ENCODE results near the gene VPS11.

The VPS11 gene

DNA sequence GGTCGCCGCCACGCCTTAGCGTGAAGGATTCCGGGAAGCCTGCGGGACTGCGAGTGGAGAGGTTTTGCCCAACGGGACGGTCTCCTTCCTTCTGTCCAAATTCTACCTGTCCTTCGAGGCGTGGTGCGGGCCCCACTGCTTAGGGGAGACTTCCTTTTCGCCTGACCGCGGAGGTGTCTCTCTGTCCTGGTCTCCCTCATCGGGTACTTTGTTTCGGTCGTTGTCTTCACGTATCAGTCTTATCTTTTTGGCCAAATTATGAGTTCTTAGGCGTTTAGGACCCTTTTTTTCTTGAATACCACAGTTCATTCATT lies 54.1 kb downstream of the VPS11 start:
- no peaks in the 10 kb centered on the region for H3K27me3 ChIP-seq (ENCODE audit: control insufficient read depth, low read length)
- no peaks in the 10 kb centered on the region for H4K20me1 ChIP-seq (ENCODE audit: control insufficient read depth, insufficient read depth, low read depth, low read length)
- peaks cover 33% of the 10 kb centered on the region for H3K79me2 ChIP-seq (ENCODE audit: control insufficient read depth, low read length)
- peaks cover 26% of the 10 kb centered on the region for H3K36me3 ChIP-seq (ENCODE audit: control insufficient read depth, low read length)
- H3K27ac ChIP-seq (ENCODE audit: low read depth, low read length): 0 out of 2 replicates have a peak overlapping the region, but pooled peaks have one; percentile 9
- TF ChIP-seq EZH2phosphoT487 (IDR thresholded peaks at IDR 0.05; ENCODE audit: borderline replicate concordance, low read length): no peak
- TF ChIP-seq, protein P1, sequence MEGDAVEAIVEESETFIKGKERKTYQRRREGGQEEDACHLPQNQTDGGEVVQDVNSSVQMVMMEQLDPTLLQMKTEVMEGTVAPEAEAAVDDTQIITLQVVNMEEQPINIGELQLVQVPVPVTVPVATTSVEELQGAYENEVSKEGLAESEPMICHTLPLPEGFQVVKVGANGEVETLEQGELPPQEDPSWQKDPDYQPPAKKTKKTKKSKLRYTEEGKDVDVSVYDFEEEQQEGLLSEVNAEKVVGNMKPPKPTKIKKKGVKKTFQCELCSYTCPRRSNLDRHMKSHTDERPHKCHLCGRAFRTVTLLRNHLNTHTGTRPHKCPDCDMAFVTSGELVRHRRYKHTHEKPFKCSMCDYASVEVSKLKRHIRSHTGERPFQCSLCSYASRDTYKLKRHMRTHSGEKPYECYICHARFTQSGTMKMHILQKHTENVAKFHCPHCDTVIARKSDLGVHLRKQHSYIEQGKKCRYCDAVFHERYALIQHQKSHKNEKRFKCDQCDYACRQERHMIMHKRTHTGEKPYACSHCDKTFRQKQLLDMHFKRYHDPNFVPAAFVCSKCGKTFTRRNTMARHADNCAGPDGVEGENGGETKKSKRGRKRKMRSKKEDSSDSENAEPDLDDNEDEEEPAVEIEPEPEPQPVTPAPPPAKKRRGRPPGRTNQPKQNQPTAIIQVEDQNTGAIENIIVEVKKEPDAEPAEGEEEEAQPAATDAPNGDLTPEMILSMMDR (IDR thresholded peaks at IDR 0.05; ENCODE audit: low read depth, low read length, poor library complexity, severe bottlenecking): no peak
- H3K9me2 ChIP-seq (replicated peaks; ENCODE audit: control insufficient read depth, low read length): no peaks in the 10 kb centered on the region
- H3K4me1 ChIP-seq (ENCODE audit: control insufficient read depth, low read length): peaks cover 23% of the 10 kb centered on the region
- H3K4me2 ChIP-seq (ENCODE audit: low read length): peak overlapping the region; percentile 77
- H3K9me3 ChIP-seq (ENCODE audit: control insufficient read depth, insufficient read depth, low read length): no peaks in the 10 kb centered on the region
- H3K4me3 ChIP-seq (ENCODE audit: low read length): peak overlapping the region; percentile 97
- peaks cover 14% of the 10 kb centered on the region for H3F3A ChIP-seq (ENCODE audit: control insufficient read depth, insufficient read depth)

DNA sequence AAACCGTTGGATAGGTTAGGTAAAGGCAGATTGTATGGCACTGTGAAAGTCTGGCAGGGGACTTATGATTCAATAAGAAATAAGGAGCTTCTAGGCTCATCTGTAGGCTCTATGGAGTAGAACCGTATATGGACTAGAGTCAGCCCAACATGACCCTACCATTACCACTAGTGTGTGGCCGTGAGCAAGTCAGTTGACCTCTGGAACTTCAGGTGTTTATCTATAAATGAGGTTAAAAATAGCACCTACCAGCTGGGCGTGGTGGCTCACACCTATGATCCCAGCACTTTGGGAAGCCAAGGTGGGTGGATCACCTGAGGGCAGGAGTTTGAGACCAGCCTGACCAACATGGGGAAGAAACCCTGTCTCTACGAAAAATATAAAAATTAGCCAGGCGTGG lies 58.2 kb downstream of the VPS11 start:
- H3K9me2 ChIP-seq (replicated peaks; ENCODE audit: control insufficient read depth, low read length): no peaks in the 10 kb centered on the region
- H3K36me3 ChIP-seq (ENCODE audit: control insufficient read depth, low read length): peaks cover 34% of the 10 kb centered on the region
- TF ChIP-seq, protein P1 (IDR thresholded peaks at IDR 0.05; ENCODE audit: low read depth, low read length, poor library complexity, severe bottlenecking): no peak
- no peak for TF ChIP-seq EZH2phosphoT487 (IDR thresholded peaks at IDR 0.05; ENCODE audit: borderline replicate concordance, low read length)
- H3K79me2 ChIP-seq (ENCODE audit: control insufficient read depth, low read length): peaks cover 33% of the 10 kb centered on the region
- no peak overlapping the region for H3K4me2 ChIP-seq (ENCODE audit: low read length)
- H3K27me3 ChIP-seq (ENCODE audit: control insufficient read depth, low read length): no peaks in the 10 kb centered on the region
- H4K20me1 ChIP-seq (ENCODE audit: control insufficient read depth, insufficient read depth, low read depth, low read length): 0 out of 2 replicates have a peak, but pooled peaks cover 4% of the 10 kb centered on the region
- H3K4me1 ChIP-seq (ENCODE audit: control insufficient read depth, low read length): peaks cover 19% of the 10 kb centered on the region
- 0 out of 2 replicates have a peak, but pooled peaks cover 4% of the 10 kb centered on the region for H3F3A ChIP-seq (ENCODE audit: control insufficient read depth, insufficient read depth)
- H3K9me3 ChIP-seq (ENCODE audit: control insufficient read depth, insufficient read depth, low read length): no peaks in the 10 kb centered on the region
- no peak overlapping the region for H3K4me3 ChIP-seq (ENCODE audit: low read length)
- no peak overlapping the region for H3K27ac ChIP-seq (ENCODE audit: low read depth, low read length)

DNA sequence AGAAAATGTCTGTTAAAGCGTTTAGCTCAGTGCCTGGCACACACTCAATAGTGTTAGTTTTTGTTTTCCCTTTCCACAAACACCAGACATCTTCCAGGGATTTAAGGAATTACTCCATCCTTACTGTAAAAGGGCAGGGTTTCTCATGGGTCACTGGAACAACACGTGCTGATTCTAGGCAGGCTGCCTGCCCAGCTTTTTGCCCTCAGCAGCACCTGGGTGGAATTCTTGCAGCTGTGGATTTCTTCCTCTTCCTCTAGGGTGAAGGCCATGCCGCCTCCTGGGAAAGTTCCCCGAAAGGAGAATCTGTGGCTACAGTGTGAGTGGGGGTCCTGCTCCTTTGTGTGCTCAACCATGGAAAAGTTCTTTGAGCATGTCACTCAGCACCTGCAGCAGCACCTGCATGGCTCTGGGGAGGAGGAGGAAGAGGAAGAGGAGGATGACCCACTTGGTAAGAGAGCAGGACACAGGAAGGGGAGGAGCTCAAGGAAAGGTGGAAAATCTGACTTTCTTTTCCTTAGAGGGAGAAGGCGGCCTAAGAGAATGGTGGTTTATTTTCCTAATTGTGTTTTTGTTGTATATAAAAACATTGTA lies 59.2 kb downstream of the VPS11 start:
- H3F3A ChIP-seq (ENCODE audit: control insufficient read depth, insufficient read depth): 0 out of 2 replicates have a peak, but pooled peaks cover 4% of the 10 kb centered on the region
- H3K36me3 ChIP-seq (ENCODE audit: control insufficient read depth, low read length): peaks cover 42% of the 10 kb centered on the region
- no peaks in the 10 kb centered on the region for H3K9me2 ChIP-seq (replicated peaks; ENCODE audit: control insufficient read depth, low read length)
- no peaks in the 10 kb centered on the region for H3K9me3 ChIP-seq (ENCODE audit: control insufficient read depth, insufficient read depth, low read length)
- no peak overlapping the region for H3K4me2 ChIP-seq (ENCODE audit: low read length)
- H3K79me2 ChIP-seq (ENCODE audit: control insufficient read depth, low read length): peaks cover 30% of the 10 kb centered on the region
- TF ChIP-seq, protein P1 (IDR thresholded peaks at IDR 0.05; ENCODE audit: low read depth, low read length, poor library complexity, severe bottlenecking): no peak
- TF ChIP-seq EZH2phosphoT487 (IDR thresholded peaks at IDR 0.05; ENCODE audit: borderline replicate concordance, low read length): no peak
- H3K27ac ChIP-seq (ENCODE audit: low read depth, low read length): no peak overlapping the region
- no peaks in the 10 kb centered on the region for H3K27me3 ChIP-seq (ENCODE audit: control insufficient read depth, low read length)
- peaks cover 16% of the 10 kb centered on the region for H3K4me1 ChIP-seq (ENCODE audit: control insufficient read depth, low read length)
- H4K20me1 ChIP-seq (ENCODE audit: control insufficient read depth, insufficient read depth, low read depth, low read length): 0 out of 2 replicates have a peak, but pooled peaks cover 4% of the 10 kb centered on the region
- no peak overlapping the region for H3K4me3 ChIP-seq (ENCODE audit: low read length)

Measured in DOHH2 (cell line).